Heart left ventricle (tissue), 16 donors: ENCODE measurements around the gene PARP3. TPM values are rescaled to one million over a fixed set of nuclear protein-coding genes. Genes with fewer than 3 reads are reported as not detected.
A peak's percentile ranks its signal among the peaks of the same experiment; 100 is the strongest.

ENCODE experiments used
- ATAC-seq, 4 donors: fragments of 200-7000 bp; cut with Tn5 transposase; one replicate each; pipeline ENCODE4 v1.9.1; 2020 to 2022; ENCODE audit warnings: moderate library complexity in 4 of 4, mild to moderate bottlenecking in 3 of 4, moderate number of reproducible peaks in 1 of 4
- DNase-seq, 5 donors: peaks; one replicate each; pipeline ENCODE4 v3.0.0-alpha.2; 2020
- H3K27ac ChIP-seq, 12 donors: fragments of 200-600 bp; sonication (generic) in 4 of 12; one replicate each; pipeline versions ENCODE4 v1.5.0 to v1.8.0; 2016 to 2022; ENCODE audit warnings: mild to moderate bottlenecking in 2 of 12
- H3K27me3 ChIP-seq, 9 donors: fragments of 200-600 bp; sonication (generic) in 2 of 9; one replicate each; pipeline versions ENCODE4 v1.5.1 to v1.8.0; 2016 to 2022; ENCODE audit warnings: mild to moderate bottlenecking in 3 of 9
- H3K36me3 ChIP-seq, 9 donors: fragments of 200-600 bp; sonication (generic) in 2 of 9; one replicate each; pipeline versions ENCODE4 v1.5.0 to v1.8.0; 2018 to 2022; ENCODE audit warnings: mild to moderate bottlenecking in 2 of 9
- H3K4me1 ChIP-seq, 12 donors: fragments of 200-600 bp; sonication (generic) in 4 of 12; one replicate each; pipeline versions ENCODE4 v1.5.0 to v1.8.0; 2016 to 2022; ENCODE audit warnings: mild to moderate bottlenecking in 3 of 12
- H3K4me3 ChIP-seq, 12 donors: fragments of 200-600 bp; sonication (generic) in 4 of 12; one replicate each; pipeline versions ENCODE4 v1.5.0 to v1.8.0; 2017 to 2022; ENCODE audit warnings: mild to moderate bottlenecking in 9 of 12, moderate library complexity in 4 of 12
- H3K9me3 ChIP-seq, 12 donors: fragments of 200-600 bp; sonication (generic) in 4 of 12; one replicate each; pipeline versions ENCODE4 v1.5.0 to v1.8.0; 2016 to 2022; ENCODE audit warnings: mild to moderate bottlenecking in 1 of 12
- POLR2A ChIP-seq, 2 donors: fragments of 450-650 bp; IDR thresholded peaks; one replicate each; pipeline ENCODE4 v1.6.1; 2017; ENCODE audit warnings: antibody characterized with exemption in 2 of 2, mild to moderate bottlenecking in 2 of 2, moderate library complexity in 2 of 2
- WGBS, 4 donors: extraction: QIAGEN DNeasy Blood & Tissue Kit in 2 of 4; methylation state at CpG; one replicate each; pipeline versions ENCODE4 v1.1.5 to v1.1.7; 2013 to 2018; 5-methylcytosine and 5-hydroxymethylcytosine counted together
- intact Hi-C, 10 donors: fragments of 100-400 bp; cut with DNase I; formaldehyde crosslinking; loops; one replicate each; pipeline versions ENCODE4 v1.11.1 to v1.14.2; 2022
- polyA plus RNA-seq, 2 donors: library from polyadenylated mRNA; stranded (reverse); fragments of 200-250 nt; gene quantifications; one replicate each; pipeline ENCODE4 v1.2.3, GENCODE V29; 2013
- total RNA-seq, 9 donors: library from RNA; depleted of rRNA in 2 of 9; stranded (reverse); fragments of >200 nt in 2 of 9; fragmentation: NEBNext Ultra II Directional in 3 of 9; extraction: Animal tissue kit (Norgen Biotek cat#: 25700) in 3 of 9; gene quantifications; one replicate each; pipeline versions ENCODE4 v1.1.0 to v1.2.4, GENCODE V29; 2016 to 2023
- TF ChIP-seq, protein P1 (sequence below), 12 donors: fragments of 200-600 bp; sonication (generic) in 4 of 12; IDR thresholded peaks; one replicate each; pipeline versions ENCODE4 v1.5.0 to v1.8.0; 2018 to 2022; ENCODE audit warnings: antibody characterized with exemption in 12 of 12, mild to moderate bottlenecking in 5 of 12
- donor health status: ischemic (EF 13 %, LVEDD 7.1; RV severe dilation, severe dysfunction).
- donor health status: healthy with polysubstance abuse.
- donor health status: DM: no; HTN: yes; CAD: no.
- donor health status: DM: no; HTN: no; CAD: no.
- donor health status: ischemic (EF 25% LVEDD 6.9; RV normal size, moderate dysfunction).
- donor health status: ischemic (EF 25% LVEDD 5.7; RV mildly dilated, moderate dysfunction).
- donor health status: healthy.
- donor health status: DM: yes; HTN: yes; CAD: no.
- donor health status: ischemic (EF 35%, LVEDD 5.7; RV mildly dilated, moderate dysfunction).
- donor health status: nonischemic (EF 11% LVEDD 7.7; RV severe dilation, severe dysfunction).
- donor health status: DM: yes; HTN: yes; CAD: no.
- donor health status: PGD.
- donor health status: ischemic (EF 29% LVEDD 5.4; RV normal size, mild dysfunction).
- donor health status: nonischemic (EF 23%, LVEDD 6.1; RV moderate dilation, normal function).

PARP3 gene
- total and polyA plus RNA-seq, 11 donors = 7.0 to 37.5 (median 13.9) TPM

GRCh38 chr3:51964521-51964920 lies 22.4 kb downstream of the PARP3 start:
- H3K4me3 ChIP-seq = no peak overlapping the region

GRCh38 chr3:51966016-51966415 lies 23.9 kb downstream of the PARP3 start:
- H3K9me3 ChIP-seq = no peaks in the 10 kb centered on the region
- H3K4me3 ChIP-seq = peak overlapping the region in 11 of 12 donors; percentile 72 to 97 (median 84)
- no peak for TF ChIP-seq POLR2A (IDR thresholded peaks at IDR 0.05)
- TF ChIP-seq, protein P1, sequence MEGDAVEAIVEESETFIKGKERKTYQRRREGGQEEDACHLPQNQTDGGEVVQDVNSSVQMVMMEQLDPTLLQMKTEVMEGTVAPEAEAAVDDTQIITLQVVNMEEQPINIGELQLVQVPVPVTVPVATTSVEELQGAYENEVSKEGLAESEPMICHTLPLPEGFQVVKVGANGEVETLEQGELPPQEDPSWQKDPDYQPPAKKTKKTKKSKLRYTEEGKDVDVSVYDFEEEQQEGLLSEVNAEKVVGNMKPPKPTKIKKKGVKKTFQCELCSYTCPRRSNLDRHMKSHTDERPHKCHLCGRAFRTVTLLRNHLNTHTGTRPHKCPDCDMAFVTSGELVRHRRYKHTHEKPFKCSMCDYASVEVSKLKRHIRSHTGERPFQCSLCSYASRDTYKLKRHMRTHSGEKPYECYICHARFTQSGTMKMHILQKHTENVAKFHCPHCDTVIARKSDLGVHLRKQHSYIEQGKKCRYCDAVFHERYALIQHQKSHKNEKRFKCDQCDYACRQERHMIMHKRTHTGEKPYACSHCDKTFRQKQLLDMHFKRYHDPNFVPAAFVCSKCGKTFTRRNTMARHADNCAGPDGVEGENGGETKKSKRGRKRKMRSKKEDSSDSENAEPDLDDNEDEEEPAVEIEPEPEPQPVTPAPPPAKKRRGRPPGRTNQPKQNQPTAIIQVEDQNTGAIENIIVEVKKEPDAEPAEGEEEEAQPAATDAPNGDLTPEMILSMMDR (IDR thresholded peaks at IDR 0.05) = no peak
- intact Hi-C loops = loop anchor here in 1 of 10 donors (10.0 kb wide), 1 partner anchor 1611 kb away; the partner anchor contains the start of genes CYB561D2, NPRL2 and TMEM115
- ATAC-seq (no peak), DNase-seq (no peak)
- H3K27ac ChIP-seq = peak overlapping the region in 6 of 12 donors; percentile 91 to 98 (median 96)
- H3K4me1 ChIP-seq = peaks cover 3 to 90% (median 49%) of the 10 kb centered on the region in 12 donors
- 55 to 83% (median 70%) methylated on average over 2 of the region's 2 CpGs for WGBS, 4 donors
- H3K36me3 ChIP-seq = peaks cover 0 to 5% (median 0%) of the 10 kb centered on the region in 9 donors
- H3K27me3 ChIP-seq = no peaks in the 10 kb centered on the region

More at GRCh38 chr3:51964521-51964920, 22.4 kb downstream of the PARP3 start:
- H3K36me3 ChIP-seq = peaks cover 0 to 15% (median 10%) of the 10 kb centered on the region in 9 donors
- H3K9me3 ChIP-seq = no peaks in the 10 kb centered on the region
- peak overlapping the region in 2 of 12 donors; percentile 79 to 80 for H3K27ac ChIP-seq
- 63 to 94% (median 77%) methylated on average over 2 to 4 of the region's 4 CpGs for WGBS, 4 donors
- no peak for ATAC-seq
- DNase-seq = peak in 1 of 5 donors; percentile 40
- intact Hi-C loops = loop anchor here in 1 of 10 donors (10.0 kb wide), 1 partner anchor 1610 kb away; the partner anchor contains the start of genes CYB561D2, NPRL2 and TMEM115
- H3K4me1 ChIP-seq = peaks cover 3 to 78% (median 49%) of the 10 kb centered on the region in 12 donors
- no peak for TF ChIP-seq POLR2A (IDR thresholded peaks at IDR 0.05)
- TF ChIP-seq, protein P1 (IDR thresholded peaks at IDR 0.05) = no peak
- no peaks in the 10 kb centered on the region for H3K27me3 ChIP-seq

DNA sequence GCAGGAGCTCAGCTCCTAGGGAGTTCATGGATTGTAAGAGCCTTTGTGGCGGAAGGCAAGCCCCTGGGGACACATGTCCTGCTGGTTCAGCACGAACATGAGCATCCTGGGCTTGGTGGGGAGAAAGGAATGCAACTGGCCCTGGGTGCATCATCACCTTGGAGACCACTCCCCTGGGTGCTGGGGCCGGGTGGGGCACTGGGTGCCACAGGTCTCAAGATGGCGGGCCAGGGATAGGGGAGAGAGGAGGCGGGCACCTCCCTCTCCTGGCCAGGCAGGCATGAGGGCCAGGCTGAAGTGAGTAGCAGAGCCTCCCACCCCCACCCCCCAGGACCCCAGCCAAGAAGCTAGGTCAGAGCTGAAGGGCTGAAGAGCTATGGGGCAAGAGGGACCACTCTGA lies 24.3 kb downstream of the PARP3 start:
- peak in 1 of 4 donors; percentile 0 for ATAC-seq
- Histone ChIP-seq H3K27me3 (no peaks in the 10 kb centered on the region), H3K4me3 (peak overlapping the region; percentile 72 to 97 (median 84)), H3K36me3 (peaks cover 0 to 9% (median 0%) of the 10 kb centered on the region in 9 donors), H3K9me3 (no peaks in the 10 kb centered on the region), H3K27ac (peak overlapping the region in 11 of 12 donors; percentile 69 to 98 (median 96)), H3K4me1 (peaks cover 3 to 89% (median 46%) of the 10 kb centered on the region in 12 donors)
- intact Hi-C loops = loop anchor here in 1 of 10 donors (10.0 kb wide), 1 partner anchor 1612 kb away; the partner anchor contains the start of genes CYB561D2, NPRL2 and TMEM115
- WGBS, 4 donors = 59 to 74% (median 65%) methylated on average over 2 to 5 of the region's 5 CpGs
- DNase-seq = no peak
- TF ChIP-seq, protein P1 (IDR thresholded peaks at IDR 0.05) = no peak
- TF ChIP-seq POLR2A (IDR thresholded peaks at IDR 0.05) = no peak

DNA sequence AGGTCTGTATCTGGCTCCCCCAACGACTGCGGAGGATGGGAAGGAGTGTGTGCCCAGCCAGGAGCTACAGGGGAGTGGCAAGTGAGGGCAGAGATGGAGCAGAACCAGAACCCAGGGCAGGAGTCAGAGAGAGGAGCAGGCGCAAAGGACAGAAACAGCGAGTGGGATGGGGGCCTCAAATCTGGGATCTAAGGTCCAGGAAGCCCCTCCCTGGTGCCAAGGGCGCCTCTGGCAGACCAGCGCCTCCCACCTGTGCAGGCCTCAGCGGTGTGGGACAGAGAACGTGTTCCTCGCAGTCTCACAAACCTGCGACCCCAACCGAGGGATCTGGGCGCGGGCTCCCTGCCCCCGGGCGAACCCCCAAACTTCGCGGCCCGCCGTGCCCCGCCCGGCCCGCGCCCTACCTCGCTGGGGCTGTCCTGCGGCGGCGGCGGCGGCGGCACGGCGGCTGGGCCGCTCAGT lies 24.8 kb downstream of the PARP3 start:
- peak in 1 of 2 donors; percentile 49 for TF ChIP-seq POLR2A (IDR thresholded peaks at IDR 0.05)
- TF ChIP-seq, protein P1 (IDR thresholded peaks at IDR 0.05) = no peak
- 2 to 7% (median 5%) methylated on average over 7 to 33 of the region's 33 CpGs for WGBS, 4 donors
- Histone ChIP-seq H3K9me3 (no peaks in the 10 kb centered on the region), H3K27ac (peak overlapping the region; percentile 69 to 98 (median 96)), H3K4me3 (peak overlapping the region; percentile 72 to 97 (median 84)), H3K4me1 (peaks cover 3 to 87% (median 44%) of the 10 kb centered on the region in 12 donors), H3K27me3 (no peaks in the 10 kb centered on the region), H3K36me3 (peaks cover 0 to 10% (median 0%) of the 10 kb centered on the region in 9 donors)
- peak in 3 of 4 donors; percentile 0 to 4 (median 2) for ATAC-seq
- no peak for DNase-seq
- intact Hi-C loops = loop anchor here in 1 of 10 donors (10.0 kb wide), 1 partner anchor 1612 kb away; the partner anchor contains the start of genes CYB561D2, NPRL2 and TMEM115
